Heart left ventricle (tissue), 16 donors: ENCODE results near the gene IL1RAP. TPM values are rescaled to one million over a fixed set of nuclear protein-coding genes. Genes with fewer than 3 reads are reported as not detected.

ENCODE experiments used
- ATAC-seq, 4 donors: fragments of 200-7000 bp; cut with Tn5 transposase; one replicate each; pipeline ENCODE4 v1.9.1; 2020 to 2022; ENCODE audit warnings: moderate library complexity in 4 of 4, mild to moderate bottlenecking in 3 of 4, moderate number of reproducible peaks in 1 of 4
- DNase-seq, 5 donors: peaks; one replicate each; pipeline ENCODE4 v3.0.0-alpha.2; 2020
- H3K27ac ChIP-seq, 12 donors: fragments of 200-600 bp; sonication (generic) in 4 of 12; one replicate each; pipeline versions ENCODE4 v1.5.0 to v1.8.0; 2016 to 2022; ENCODE audit warnings: mild to moderate bottlenecking in 2 of 12
- H3K27me3 ChIP-seq, 9 donors: fragments of 200-600 bp; sonication (generic) in 2 of 9; one replicate each; pipeline versions ENCODE4 v1.5.1 to v1.8.0; 2016 to 2022; ENCODE audit warnings: mild to moderate bottlenecking in 3 of 9
- H3K36me3 ChIP-seq, 9 donors: fragments of 200-600 bp; sonication (generic) in 2 of 9; one replicate each; pipeline versions ENCODE4 v1.5.0 to v1.8.0; 2018 to 2022; ENCODE audit warnings: mild to moderate bottlenecking in 2 of 9
- H3K4me1 ChIP-seq, 12 donors: fragments of 200-600 bp; sonication (generic) in 4 of 12; one replicate each; pipeline versions ENCODE4 v1.5.0 to v1.8.0; 2016 to 2022; ENCODE audit warnings: mild to moderate bottlenecking in 3 of 12
- H3K4me3 ChIP-seq, 12 donors: fragments of 200-600 bp; sonication (generic) in 4 of 12; one replicate each; pipeline versions ENCODE4 v1.5.0 to v1.8.0; 2017 to 2022; ENCODE audit warnings: mild to moderate bottlenecking in 9 of 12, moderate library complexity in 4 of 12
- H3K9me3 ChIP-seq, 12 donors: fragments of 200-600 bp; sonication (generic) in 4 of 12; one replicate each; pipeline versions ENCODE4 v1.5.0 to v1.8.0; 2016 to 2022; ENCODE audit warnings: mild to moderate bottlenecking in 1 of 12
- CTCF ChIP-seq, 12 donors: fragments of 200-600 bp; sonication (generic) in 4 of 12; IDR thresholded peaks; one replicate each; pipeline versions ENCODE4 v1.5.0 to v1.8.0; 2018 to 2022; ENCODE audit warnings: antibody characterized with exemption in 12 of 12, mild to moderate bottlenecking in 5 of 12
- POLR2A ChIP-seq, 2 donors: fragments of 450-650 bp; IDR thresholded peaks; one replicate each; pipeline ENCODE4 v1.6.1; 2017; ENCODE audit warnings: antibody characterized with exemption in 2 of 2, mild to moderate bottlenecking in 2 of 2, moderate library complexity in 2 of 2
- whole genome bisulfite sequencing, 4 donors: extraction: QIAGEN DNeasy Blood & Tissue Kit in 2 of 4; methylation state at CpG; one replicate each; pipeline versions ENCODE4 v1.1.5 to v1.1.7; 2013 to 2018; 5-methylcytosine and 5-hydroxymethylcytosine counted together
- intact Hi-C, 10 donors: fragments of 100-400 bp; cut with DNase I; formaldehyde crosslinking; loops; one replicate each; pipeline versions ENCODE4 v1.11.1 to v1.14.2; 2022
- polyA plus RNA-seq, 2 donors: library from polyadenylated mRNA; stranded (reverse); fragments of 200-250 nt; gene quantifications; one replicate each; pipeline ENCODE4 v1.2.3, GENCODE V29; 2013
- total RNA-seq, 9 donors: library from RNA; depleted of rRNA in 2 of 9; stranded (reverse); fragments of >200 nt in 2 of 9; fragmentation: NEBNext Ultra II Directional in 3 of 9; extraction: Animal tissue kit (Norgen Biotek cat#: 25700) in 3 of 9; gene quantifications; one replicate each; pipeline versions ENCODE4 v1.1.0 to v1.2.4, GENCODE V29; 2016 to 2023
- donor health status: ischemic (EF 13 %, LVEDD 7.1; RV severe dilation, severe dysfunction).
- donor health status: healthy with polysubstance abuse.
- donor health status: DM: no; HTN: yes; CAD: no.
- donor health status: DM: no; HTN: no; CAD: no.
- donor health status: ischemic (EF 25% LVEDD 6.9; RV normal size, moderate dysfunction).
- donor health status: ischemic (EF 25% LVEDD 5.7; RV mildly dilated, moderate dysfunction).
- donor health status: healthy.
- donor health status: DM: yes; HTN: yes; CAD: no.
- donor health status: ischemic (EF 35%, LVEDD 5.7; RV mildly dilated, moderate dysfunction).
- donor health status: nonischemic (EF 11% LVEDD 7.7; RV severe dilation, severe dysfunction).
- donor health status: DM: yes; HTN: yes; CAD: no.
- donor health status: PGD.
- donor health status: ischemic (EF 29% LVEDD 5.4; RV normal size, mild dysfunction).
- donor health status: nonischemic (EF 23%, LVEDD 6.1; RV moderate dilation, normal function).

The IL1RAP gene
- total and polyA plus RNA-seq, 11 donors = 1.6 to 16.4 (median 8.2) TPM

- no peaks in the 10 kb centered on the region for H3K27me3 ChIP-seq
- H3K4me1 ChIP-seq = peaks cover 0 to 52% (median 0%) of the 10 kb centered on the region in 12 donors
- H3K9me3 ChIP-seq = no peaks in the 10 kb centered on the region
- H3K36me3 ChIP-seq = peaks cover 0 to 26% (median 9%) of the 10 kb centered on the region in 9 donors
- WGBS, 4 donors = 78 to 91% (median 81%) methylated on average over 5 of the region's 5 CpGs
- H3K27ac ChIP-seq = peak overlapping the region in 1 of 12 donors; percentile 53
- intact Hi-C loops = no loop called here
- ATAC-seq (no peak), DNase-seq (no peak)
- H3K4me3 ChIP-seq = no peak overlapping the region
- TF ChIP-seq CTCF (IDR thresholded peaks at IDR 0.05) = no peak
- TF ChIP-seq POLR2A (IDR thresholded peaks at IDR 0.05) = no peak
Observed at GRCh38 chr3:190619353-190619752, 105.5 kb downstream of the IL1RAP start.

GRCh38 chr3:190619761-190620160 is 105.9 kb downstream of the IL1RAP start:
- intact Hi-C loops = no loop called here

GRCh38 chr3:190620886-190621608 is 107.2 kb downstream of the IL1RAP start:
- ATAC-seq = no peak
- no peak overlapping the region for H3K27ac ChIP-seq
- intact Hi-C loops = no loop called here
- H3K4me1 ChIP-seq = peaks cover 0 to 52% (median 0%) of the 10 kb centered on the region in 12 donors
- WGBS, 4 donors = 88 to 96% (median 92%) methylated on average over 1 of the region's 1 CpG
- DNase-seq = no peak
- H3K9me3 ChIP-seq = no peaks in the 10 kb centered on the region
- TF ChIP-seq CTCF (IDR thresholded peaks at IDR 0.05) (no peak), POLR2A (IDR thresholded peaks at IDR 0.05) (no peak)
- peaks cover 0 to 32% (median 9%) of the 10 kb centered on the region in 9 donors for H3K36me3 ChIP-seq
- no peak overlapping the region for H3K4me3 ChIP-seq
- H3K27me3 ChIP-seq = no peaks in the 10 kb centered on the region

More at GRCh38 chr3:190619761-190620160, 105.9 kb downstream of the IL1RAP start:
- TF ChIP-seq POLR2A (IDR thresholded peaks at IDR 0.05) (no peak), CTCF (IDR thresholded peaks at IDR 0.05) (no peak)
- H3K4me3 ChIP-seq = no peak overlapping the region
- peaks cover 0 to 30% (median 9%) of the 10 kb centered on the region in 9 donors for H3K36me3 ChIP-seq
- WGBS, 4 donors = 89 to 94% (median 90%) methylated on average over 2 of the region's 2 CpGs
- no peaks in the 10 kb centered on the region for H3K27me3 ChIP-seq
- H3K27ac ChIP-seq = no peak overlapping the region
- peaks cover 0 to 52% (median 0%) of the 10 kb centered on the region in 12 donors for H3K4me1 ChIP-seq
- ATAC-seq = no peak
- no peak for DNase-seq
- no peaks in the 10 kb centered on the region for H3K9me3 ChIP-seq

- no peaks in the 10 kb centered on the region for H3K9me3 ChIP-seq
- no peak for TF ChIP-seq POLR2A (IDR thresholded peaks at IDR 0.05)
- TF ChIP-seq CTCF (IDR thresholded peaks at IDR 0.05) = no peak
- ATAC-seq (no peak), DNase-seq (no peak)
- H3K36me3 ChIP-seq = peaks cover 0 to 32% (median 9%) of the 10 kb centered on the region in 9 donors
- H3K4me3 ChIP-seq = no peak overlapping the region
- peaks cover 0 to 48% (median 0%) of the 10 kb centered on the region in 12 donors for H3K4me1 ChIP-seq
- no peaks in the 10 kb centered on the region for H3K27me3 ChIP-seq
- WGBS, 4 donors = 90 to 92% (median 92%) methylated on average over 3 of the region's 3 CpGs
- intact Hi-C loops = no loop called here
- H3K27ac ChIP-seq = no peak overlapping the region
Observed at GRCh38 chr3:190621927-190622326, 108.0 kb downstream of the IL1RAP start.
